GM21515 (cell line): ENCODE data around the gene FAM187B.
"Not testable (repeated sequence)": the region's sequence is repeated elsewhere in the genome, so short reads cannot be mapped to it uniquely, and the experiment has no call there.

ENCODE experiments used
- ATAC-seq: cut with Tn5 transposase; IDR thresholded peaks from one replicate; pipeline ENCODE4 v1.9.1; 2021; ENCODE audit not compliant: unreplicated experiment

FAM187B gene

DNA sequence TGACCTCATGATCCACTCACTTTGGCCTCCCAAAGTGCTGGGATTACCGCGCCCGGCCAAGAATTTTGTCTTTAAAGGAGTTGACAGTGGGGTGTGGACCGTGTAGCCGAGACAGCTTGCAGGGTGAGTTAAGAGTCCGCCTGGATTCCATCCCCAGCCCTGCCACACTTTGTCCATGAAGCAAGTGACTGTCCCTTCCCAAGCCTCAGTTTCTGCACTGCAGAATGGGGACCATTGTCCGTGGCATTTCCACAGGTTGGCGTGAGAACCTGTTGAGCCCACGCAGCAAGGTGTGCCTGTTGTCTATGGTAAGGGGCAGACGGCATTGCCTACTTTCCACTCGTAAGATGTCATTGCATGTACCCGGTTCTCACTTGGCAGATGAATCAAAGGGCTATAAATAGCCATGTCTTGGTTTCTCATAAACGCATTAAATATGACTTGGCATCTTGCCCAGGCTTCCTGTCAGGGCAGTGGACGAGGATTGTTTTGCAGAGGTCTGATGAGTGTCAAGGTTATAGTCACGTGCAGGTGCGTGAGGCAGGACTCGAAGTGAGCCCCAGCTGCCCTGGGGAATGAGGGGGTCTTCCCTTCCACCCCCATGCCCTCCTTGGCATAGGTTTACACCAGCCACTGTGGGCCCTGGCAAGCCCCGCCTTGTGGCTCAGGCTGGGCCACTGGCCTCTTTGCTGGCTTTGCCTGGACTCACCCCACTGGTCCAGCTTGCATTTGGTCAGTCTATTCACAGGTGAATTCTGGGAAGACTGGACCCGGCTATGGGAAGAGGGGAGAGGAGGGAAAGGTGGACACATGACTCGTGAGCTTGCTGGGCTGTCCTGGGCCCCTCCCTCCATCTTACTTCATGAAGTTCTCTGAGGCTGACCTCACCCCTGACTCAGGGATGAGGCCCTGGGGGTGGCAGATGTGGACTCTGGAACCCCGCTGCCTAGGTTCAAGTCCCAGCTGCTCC, 14.6 kb downstream of the FAM187B start:
- ATAC-seq, result no peak

DNA sequence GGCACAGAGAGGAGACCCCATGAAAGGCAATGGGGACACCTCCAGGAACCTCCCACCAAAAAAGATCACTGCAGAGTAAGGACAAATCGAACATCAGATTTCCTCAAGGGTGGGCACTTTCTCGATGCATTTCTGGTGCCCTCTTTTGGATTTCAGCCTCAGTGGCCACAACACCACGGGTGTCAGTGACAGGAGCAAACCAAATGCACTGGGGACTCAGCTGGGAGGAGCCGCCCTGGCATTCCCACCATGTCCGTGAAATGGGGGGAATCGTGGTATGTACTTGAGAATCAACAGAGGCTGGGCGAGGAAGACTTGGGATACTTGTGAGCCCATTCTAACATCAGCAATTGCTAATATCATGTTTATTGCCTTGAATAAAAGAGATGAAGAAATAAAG, 16.3 kb downstream of the FAM187B start:
- ATAC-seq, result no peak

DNA sequence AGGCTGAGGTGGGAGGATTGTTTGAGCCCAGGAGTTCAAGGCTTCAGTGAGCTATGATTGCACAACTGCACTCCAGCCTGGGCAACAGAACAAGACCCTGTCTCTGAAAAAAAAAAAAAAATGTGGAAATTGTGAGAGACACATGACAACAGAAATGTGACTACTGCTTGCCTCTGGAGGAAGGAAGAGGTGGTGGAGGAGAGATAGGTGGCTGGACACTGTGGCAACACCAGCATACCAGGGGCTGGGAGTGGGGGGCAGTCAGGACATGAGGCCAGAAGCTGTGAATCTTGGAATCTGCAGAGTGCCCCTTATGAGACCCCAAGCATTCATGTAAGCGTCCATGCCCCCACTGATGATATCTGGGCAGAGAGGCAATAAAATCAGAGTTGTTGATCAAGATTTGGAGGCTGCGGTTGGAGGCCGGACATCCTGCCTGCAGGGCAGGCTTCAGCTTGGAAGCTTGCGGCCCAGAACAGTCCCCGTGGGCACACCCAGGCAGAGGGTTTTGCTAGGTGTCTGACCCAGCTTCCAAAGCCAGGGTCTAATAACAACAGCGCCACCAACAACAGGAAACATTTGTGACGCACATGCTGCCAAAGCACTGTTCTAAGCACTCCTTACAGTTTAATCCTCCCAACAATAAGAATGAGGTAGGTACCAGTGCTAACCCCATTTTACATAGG, 16.9 kb downstream of the FAM187B start:
- no peak for ATAC-seq

DNA sequence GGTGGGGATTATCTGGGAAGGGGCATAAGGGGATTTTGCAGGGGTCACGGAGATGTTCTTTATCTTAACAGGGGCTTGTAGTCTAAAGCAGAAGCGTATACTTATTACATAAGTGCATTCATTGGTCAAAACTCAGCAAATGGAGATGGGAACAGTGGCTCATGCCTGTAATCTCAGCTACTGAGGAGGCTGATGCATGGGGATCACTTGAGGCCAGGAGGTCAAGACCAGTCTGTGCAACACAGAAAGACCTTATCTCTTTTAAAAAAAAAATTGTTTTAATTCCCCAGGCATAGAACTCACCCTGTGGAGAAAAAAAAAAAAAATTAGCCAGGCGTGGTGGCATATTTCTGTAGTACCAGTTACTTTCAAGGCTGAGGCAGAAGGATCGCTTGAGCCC, 18.9 kb downstream of the FAM187B start:
- ATAC-seq, result no peak

DNA sequence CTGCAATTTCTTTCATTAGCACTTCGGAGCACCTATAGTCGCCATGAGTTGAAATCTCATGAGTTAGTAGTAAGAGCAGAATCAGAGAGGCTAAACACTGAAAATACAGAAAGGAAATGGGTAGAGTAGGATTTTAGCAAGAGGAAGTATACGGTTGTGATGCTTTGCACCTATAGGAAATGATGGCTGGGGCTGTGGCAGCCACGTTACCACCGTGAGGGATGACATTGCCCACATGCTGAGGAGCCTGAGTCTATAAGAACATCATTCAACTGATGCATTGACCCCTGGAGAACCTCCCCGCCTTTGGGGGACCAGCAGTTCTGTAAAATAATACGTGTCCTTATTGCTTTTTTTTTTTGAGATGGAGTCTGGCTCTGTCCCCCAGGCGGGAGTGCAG, 20.4 kb downstream of the FAM187B start:
- ATAC-seq, result no peak

DNA sequence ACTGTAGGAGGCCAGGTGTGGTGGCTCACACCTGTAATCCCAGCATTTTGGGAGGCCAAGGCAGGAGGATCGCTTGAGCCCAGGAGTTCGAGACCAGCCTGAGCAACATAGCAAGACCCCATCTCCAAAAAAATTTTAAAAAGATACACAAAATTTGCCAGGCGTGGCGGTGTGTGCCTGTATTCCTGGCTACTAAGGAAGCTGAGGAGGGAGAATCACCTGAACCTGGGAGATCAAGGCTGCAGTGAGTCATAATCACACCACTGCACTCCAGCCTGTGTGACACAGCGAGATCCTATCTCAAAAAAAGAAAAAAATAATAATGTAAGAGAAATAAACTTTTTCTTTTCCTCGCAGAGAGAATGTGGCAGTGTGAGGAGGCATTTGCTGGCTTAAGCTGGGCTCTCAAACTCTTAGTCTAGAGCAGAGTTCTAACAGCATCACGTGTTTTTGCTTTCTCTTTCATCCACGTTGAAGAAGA, 21.1 kb downstream of the FAM187B start:
- ATAC-seq, result no peak

DNA sequence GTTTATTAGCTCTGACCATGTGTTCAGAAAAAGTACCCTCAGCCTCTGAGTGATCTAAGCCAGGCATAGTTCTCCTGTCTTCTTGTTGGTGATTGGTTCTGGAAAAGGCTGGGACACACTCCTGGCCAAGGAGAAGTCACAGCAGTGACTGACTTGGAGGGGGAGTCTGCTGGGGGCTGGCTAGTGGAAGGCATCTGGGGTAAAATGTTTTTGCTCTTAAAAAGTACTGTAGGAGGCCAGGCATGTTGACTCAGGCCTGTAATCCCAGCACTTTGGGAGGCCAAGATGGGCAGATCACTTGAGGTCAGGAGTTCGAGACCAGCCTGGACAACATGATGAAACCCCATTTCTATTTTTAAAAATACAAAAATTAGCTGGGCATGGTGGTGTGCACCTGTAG, 21.7 kb downstream of the FAM187B start:
- no peak for ATAC-seq

DNA sequence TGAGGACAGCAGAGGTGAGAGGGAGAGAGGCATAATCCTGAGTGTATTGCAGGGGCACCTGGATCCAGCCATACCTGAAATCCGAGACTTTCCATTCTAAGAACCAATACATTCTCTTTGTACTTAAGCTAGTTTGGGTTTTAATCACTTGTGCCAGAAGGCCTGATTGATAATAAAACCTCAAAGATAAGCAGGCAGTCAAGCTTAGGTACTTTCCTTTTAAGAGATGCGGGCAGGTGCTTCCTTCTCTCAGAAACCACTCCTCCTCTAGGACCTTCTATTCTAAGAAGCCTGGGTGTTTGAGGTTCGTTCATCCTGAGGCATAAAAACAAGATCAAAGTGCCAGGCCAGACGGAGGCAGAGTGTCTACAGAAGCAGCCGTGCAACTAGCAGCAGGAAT, 22.2 kb downstream of the FAM187B start:
- no peak for ATAC-seq

DNA sequence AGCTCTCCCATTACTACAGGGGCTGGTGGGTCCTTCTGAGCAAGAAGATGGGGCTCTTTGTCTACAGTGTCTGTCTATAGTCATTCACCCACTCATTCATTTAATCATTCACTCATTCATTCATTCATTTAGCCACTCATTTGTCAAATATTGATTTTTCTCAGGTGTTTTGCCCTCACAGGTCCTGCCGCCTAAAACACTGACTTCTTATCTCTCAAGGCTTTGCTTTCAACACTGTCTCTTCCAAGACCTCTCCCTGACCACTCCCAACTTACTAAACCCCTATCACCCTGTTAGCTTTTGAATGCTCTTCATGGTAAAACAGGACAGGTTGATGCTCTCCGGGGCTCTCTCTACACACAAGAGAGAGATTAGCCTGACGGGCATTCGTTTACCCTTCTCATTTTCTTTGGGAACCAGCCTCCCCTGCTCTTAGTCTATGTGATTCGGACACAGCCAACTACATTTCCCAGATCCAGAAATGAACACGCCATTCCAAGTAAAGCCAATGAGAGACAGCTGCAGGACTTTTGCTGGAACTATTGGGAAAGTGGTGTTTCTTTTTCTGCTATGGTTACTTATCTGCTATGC, 22.7 kb downstream of the FAM187B start:
- no peak for ATAC-seq

DNA sequence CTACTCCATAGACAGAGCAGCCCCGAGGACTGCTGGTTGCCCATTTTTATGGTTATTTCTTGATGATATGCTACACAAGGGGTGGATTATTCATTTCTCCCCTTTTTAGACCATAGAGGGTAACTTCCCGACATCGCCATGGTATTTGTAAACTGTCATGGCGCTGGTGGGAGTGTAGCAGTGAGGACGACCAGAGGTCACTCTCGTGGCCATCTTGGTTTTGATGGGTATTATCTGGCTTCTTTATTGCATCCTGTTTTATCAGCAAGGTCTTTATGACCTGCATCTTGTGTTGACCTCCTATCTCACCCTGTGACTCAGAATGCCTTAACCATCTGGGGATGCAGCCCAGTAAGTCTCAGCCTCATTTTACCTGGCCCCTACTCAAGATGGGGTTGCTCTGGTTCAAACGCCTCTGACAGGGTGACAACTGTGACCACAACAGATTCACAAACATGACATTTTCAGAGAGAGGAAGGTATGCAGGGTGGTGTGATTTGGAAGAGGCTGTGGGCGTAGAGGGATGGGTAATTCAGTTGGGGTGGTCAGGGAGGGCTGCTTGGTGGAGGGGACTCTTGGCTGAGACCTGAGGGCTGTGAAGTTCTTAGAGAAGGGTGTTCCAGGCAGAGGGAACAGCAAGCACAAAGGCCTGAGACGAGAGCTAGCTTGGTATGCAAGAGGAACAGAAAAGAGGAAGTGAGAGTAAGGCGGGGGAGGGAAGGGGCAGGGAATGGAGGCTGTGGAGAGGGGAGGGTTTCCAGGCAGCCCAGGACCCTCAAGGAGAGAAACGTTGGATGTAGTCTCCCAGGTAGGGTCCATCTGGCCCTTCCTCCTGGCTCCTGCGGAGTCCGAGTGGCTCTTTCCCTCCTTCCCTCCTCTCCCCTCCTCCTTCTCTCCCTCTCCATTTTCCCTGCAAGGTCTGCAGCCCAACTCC, 23.5 kb downstream of the FAM187B start:
- peak; percentile 68 for ATAC-seq

DNA sequence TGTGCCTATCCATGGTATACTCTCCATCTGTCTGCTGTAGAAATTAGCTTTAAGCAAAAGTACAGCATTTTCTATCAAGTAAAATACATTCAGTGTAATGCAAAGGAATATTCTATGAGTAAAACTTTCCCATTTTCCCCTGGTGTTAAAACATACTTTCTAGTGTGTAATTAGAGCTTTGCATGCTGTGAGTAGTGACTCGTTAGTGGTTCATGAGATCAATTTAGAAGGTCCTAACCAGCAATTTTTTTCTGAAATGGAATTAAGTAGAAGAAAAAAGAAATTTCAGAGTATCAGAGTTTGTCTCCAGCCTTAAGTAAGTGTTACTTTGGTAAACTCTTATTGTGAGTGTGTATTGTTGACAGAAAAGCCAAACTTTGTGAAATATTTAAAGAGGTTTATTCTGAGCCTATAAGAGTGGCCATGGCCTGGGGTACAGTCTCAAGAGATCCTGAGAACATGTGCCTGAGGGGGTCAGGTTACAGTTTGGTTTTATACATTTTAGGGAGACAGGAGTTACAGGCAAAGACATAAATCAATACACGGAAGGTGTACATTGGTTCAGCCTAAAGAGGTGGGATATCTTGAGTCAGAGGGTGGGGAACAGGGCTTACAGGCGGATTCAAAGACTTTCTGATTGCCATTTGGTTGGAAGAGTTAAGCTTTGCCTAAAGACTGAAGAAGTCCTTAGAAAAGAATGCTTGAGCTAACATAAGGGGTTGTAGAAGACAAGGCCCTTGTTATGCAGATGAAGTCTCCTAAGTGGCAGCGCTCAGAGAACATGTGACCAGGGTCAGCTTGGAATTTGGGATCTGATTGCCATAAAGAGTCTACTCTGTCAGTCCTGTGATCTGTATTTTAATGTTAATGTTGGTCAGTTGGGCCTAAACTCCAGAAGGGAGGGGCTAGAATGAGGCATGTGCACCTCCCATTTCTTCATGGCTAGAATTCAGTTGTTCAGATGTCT, 25.5 kb downstream of the FAM187B start:
- ATAC-seq, result no peak

DNA sequence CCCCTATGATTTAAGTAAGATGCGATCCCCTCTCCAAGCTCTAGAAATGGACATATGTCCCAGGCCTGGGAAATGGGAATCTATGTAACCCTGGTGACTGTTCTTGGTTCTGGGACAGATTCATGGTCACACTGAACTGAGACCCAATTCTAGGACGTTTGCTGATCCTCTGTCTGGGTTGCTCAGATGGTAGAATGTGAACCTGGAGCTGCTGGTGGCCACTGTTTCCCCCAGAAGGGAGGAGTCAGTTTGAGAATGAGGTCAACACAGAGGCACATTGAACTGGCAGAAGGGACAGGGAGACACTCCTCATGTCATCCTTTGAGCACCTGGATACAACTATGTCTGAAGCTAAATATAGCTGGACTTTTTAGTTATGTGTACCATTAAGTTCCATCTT, 29.1 kb downstream of the FAM187B start:
- no peak for ATAC-seq

DNA sequence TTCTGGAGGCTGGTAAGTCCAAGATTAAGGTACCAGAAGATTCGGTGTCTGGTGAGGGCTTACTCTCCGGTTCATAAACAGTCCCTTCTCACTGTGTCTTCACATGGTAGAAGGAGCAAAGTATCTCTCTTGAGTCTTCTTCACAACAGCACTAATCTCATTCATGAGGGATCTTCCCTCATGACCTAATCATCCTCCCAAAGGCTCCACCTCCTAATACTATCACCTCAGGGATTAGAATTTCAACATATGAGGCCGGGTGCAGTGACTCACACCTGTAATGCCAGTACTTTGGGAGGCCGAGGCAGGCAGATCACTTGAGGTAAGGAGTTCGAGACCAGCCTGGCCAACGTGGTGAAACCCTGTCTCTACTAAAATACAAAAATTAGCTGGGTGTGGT, 31.7 kb downstream of the FAM187B start:
- ATAC-seq, result not testable (repeated sequence)

DNA sequence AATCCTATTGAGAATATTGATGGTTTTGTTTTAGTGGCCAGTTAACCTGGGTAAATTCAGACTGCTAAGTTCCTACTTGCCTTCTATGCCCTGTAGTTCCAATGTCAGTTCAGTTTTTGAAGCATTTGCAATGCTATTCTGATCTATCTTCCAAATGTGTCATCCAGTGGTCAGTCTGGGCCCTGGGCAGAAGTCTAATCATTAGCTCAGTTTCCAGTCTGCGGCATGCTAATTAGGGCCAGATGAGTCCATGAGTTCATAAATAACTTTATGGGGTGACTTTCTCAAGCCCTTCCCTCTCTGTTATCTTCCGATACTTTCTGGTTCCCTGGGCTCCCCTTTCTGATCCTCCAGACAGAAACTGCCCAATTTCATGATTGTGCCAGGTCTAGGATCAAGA, 32.7 kb downstream of the FAM187B start:
- no peak for ATAC-seq

DNA sequence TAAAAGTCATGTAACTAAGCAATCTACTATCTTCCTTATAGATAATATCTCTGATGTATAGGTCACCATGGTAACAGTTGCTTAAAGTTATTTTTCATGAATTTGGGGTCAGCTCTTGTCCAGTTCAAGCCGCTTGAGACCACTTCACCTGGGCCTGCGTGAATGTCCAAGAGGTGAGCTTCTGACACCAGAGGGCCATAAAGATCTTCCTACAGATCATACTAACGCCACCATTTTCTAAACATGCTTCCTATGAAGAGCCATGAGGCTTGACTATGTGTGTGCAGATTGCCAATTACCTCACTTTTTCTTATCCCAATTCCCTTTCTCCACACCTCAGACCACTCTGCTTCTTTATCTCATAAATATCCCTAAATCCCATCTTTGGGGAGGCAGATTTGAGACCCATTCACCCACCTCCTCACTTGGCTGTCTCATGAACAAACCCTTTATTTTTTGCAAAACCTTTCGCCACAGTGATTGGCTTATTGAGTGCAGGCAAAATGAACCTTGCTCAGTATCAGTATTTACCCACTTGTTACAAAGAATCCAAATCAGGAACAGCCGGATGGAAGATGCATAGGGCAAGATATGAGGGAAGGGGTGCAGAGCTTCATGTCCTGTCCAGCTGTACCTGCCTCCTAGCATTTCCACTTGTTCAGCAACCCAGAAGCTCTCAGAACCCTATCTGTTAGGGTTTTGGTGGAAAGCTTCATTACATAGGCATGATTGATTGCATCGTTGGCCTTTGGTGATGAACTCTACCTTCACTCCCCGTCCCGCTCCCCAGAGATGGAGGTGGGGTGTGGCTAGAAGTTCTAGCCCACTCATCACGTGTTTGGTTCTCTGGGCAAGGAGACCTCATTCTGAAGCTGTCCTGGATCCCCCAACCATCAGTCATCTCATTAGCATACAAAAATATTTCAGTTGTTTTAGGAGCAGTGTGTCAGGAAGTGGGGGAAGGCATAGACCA, 34.2 kb downstream of the FAM187B start:
- no peak for ATAC-seq

DNA sequence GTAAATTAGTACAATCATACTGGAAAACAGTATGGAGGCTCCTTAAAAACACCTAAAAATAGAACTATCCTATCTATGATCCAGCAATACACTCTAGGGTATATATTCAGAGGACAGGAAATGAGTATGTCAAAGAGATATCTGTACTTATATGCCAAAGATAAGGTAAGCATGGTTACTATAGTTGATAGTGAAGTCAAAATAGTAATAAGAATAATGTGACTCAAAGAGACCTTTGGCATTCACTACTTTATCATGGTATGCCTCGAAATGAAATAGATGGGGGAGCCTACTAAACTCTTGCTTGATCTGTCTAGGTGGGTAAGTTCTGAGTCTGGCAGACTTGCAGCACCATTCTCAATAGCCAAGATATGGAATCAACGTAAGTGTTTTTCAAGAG, 43.7 kb downstream of the FAM187B start:
- no peak for ATAC-seq

DNA sequence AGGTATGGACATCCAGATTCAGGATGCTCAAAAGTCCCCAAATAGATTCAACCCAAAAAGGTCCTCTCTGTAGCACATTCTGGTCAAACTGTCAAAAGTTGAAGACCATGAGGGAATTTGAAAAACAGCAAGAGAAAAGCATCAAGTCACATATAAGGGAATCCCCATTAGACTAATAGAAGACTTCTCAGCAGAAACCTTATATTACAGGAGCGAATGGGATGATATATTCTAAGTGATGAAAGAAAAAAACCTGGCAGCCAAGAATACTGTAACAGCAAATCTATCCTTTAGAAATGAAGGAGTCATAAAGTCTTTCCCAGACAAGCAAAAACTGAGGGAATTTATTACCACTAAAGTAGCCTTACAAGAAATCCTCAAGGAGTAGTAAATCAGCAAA, 44.3 kb downstream of the FAM187B start:
- no peak for ATAC-seq

DNA sequence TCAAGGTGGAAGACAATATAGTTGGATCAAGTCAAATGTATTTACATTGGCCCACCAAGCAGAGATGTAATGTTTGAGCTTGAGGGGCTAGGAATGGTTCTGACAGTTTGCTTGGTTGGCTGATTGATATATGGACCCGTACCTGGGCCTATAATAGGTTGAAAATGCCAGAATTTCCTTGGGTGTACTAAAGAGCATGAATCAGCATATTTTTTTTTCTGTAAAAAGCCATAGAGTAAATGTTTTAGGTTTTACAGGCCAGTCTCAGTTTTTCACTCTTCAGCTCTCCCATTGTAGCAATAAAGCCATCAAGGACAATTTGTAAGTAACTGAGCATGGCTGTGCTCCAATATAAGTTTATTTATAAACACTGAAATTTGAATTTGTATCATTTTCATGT, 47.2 kb downstream of the FAM187B start:
- no peak for ATAC-seq
